WTC11 (cell line): ENCODE results near the gene IPO13. TPM values are rescaled to one million over a fixed set of nuclear protein-coding genes. Genes with fewer than 3 reads are reported as not detected.
A peak's percentile ranks its signal among the peaks of the same experiment; 100 is the strongest.

Experiments
- ATAC-seq: fragments of 200-7000 bp; cut with Tn5 transposase; 2 replicates; pipeline ENCODE4 v1.10.0; 2021; ENCODE audit warnings: mild to moderate bottlenecking, moderate library complexity
- Bru-seq: library from RNA; stranded (reverse); fragments of 400-500 nt; gene quantifications from one replicate; lab custom pipeline; 2021; lab: Mats Ljungman, UMichigan
- CTCF ChIA-PET: fragments of 300-600 bp; sonication (Branson Sonifier 250); formaldehyde crosslinking; loops from one replicate; lab custom pipeline; 2021; ENCODE audit warnings: antibody characterized with exemption; lab: Charles Lee
- POLR2A ChIA-PET: fragments of 350-600 bp; sonication (Branson Sonifier 250); formaldehyde crosslinking; loops from one replicate; lab custom pipeline; 2021; ENCODE audit warnings: antibody characterized with exemption; lab: Charles Lee
- DNase-seq: peaks from one replicate; pipeline ENCODE4 v3.0.0; 2021; ENCODE audit warnings: low spot score
- H3K27ac Mint-ChIP-seq: 2 replicates; pipeline ENCODE4 v1.8.0; 2021; ENCODE audit warnings: mixed read lengths
- H3K27me3 Mint-ChIP-seq: 2 replicates; pipeline ENCODE4 v1.8.0; 2021; ENCODE audit warnings: low read depth, mild to moderate bottlenecking, moderate library complexity, mixed read lengths
- H3K36me3 Mint-ChIP-seq: 2 replicates; pipeline ENCODE4 v1.8.0; 2021; ENCODE audit warnings: mixed read lengths
- H3K4me1 Mint-ChIP-seq: 2 replicates; pipeline ENCODE4 v1.8.0; 2022; ENCODE audit warnings: mixed read lengths
- H3K4me3 Mint-ChIP-seq: 2 replicates; pipeline ENCODE4 v1.8.0; 2021; ENCODE audit warnings: mild to moderate bottlenecking, moderate library complexity, mixed read lengths
- H3K9me3 Mint-ChIP-seq: 2 replicates; pipeline ENCODE4 v1.8.0; 2021; ENCODE audit warnings: mixed read lengths
- EMX1 ChIP-seq: fragments of 250-450 bp; sonication (Bioruptor Pico); IDR thresholded peaks from 2 replicates; pipeline ENCODE4 v1.8.0; 2021; ENCODE audit warnings: mild to moderate bottlenecking
- ETV6 ChIP-seq: sonication (generic); formaldehyde crosslinking; IDR thresholded peaks from 2 replicates; pipeline ENCODE4 v1.8.1; 2022; ENCODE audit warnings: mild to moderate bottlenecking, missing genetic modification reagents
- FOXK1 ChIP-seq: sonication (generic); formaldehyde crosslinking; IDR thresholded peaks from 2 replicates; pipeline ENCODE4 v1.8.0; 2022; ENCODE audit warnings: mild to moderate bottlenecking, moderate library complexity, missing genetic modification reagents
- HMGA2 ChIP-seq: fragments of 250-450 bp; sonication (Bioruptor Pico); IDR thresholded peaks from 2 replicates; pipeline ENCODE4 v1.4.0; 2021; ENCODE audit warnings: mild to moderate bottlenecking, moderate library complexity
- MYBL2 ChIP-seq: sonication (generic); formaldehyde crosslinking; IDR thresholded peaks from 2 replicates; pipeline ENCODE4 v1.8.1; 2023; ENCODE audit warnings: mild to moderate bottlenecking, moderate library complexity, missing genetic modification reagents
- NR3C1 ChIP-seq: sonication (generic); formaldehyde crosslinking; conservative IDR thresholded peaks from 2 replicates; pipeline ENCODE4 v1.8.1; 2023; ENCODE audit warnings: low read depth, mild to moderate bottlenecking, missing genetic modification reagents
- TEAD1 ChIP-seq: sonication (generic); formaldehyde crosslinking; IDR thresholded peaks from 2 replicates; pipeline ENCODE4 v1.8.0; 2022; ENCODE audit warnings: mild to moderate bottlenecking, missing genetic modification reagents
- ZBTB21 ChIP-seq: sonication (generic); formaldehyde crosslinking; IDR thresholded peaks from 2 replicates; pipeline ENCODE4 v1.8.1; 2023; ENCODE audit warnings: mild to moderate bottlenecking, missing genetic modification reagents, borderline replicate concordance
- ZNF121 ChIP-seq: sonication (generic); formaldehyde crosslinking; IDR thresholded peaks from 2 replicates; pipeline ENCODE4 v1.8.0; 2023; ENCODE audit warnings: missing genetic modification reagents
- ZNF396 ChIP-seq: fragments of 250-450 bp; sonication (Bioruptor Pico); IDR thresholded peaks from 2 replicates; pipeline ENCODE4 v1.8.0; 2021; ENCODE audit warnings: mild to moderate bottlenecking, moderate library complexity, borderline replicate concordance
- ZNF423 ChIP-seq: fragments of 250-450 bp; sonication (Bioruptor Pico); IDR thresholded peaks from 2 replicates; pipeline ENCODE4 v2.1.2; 2022; ENCODE audit warnings: mild to moderate bottlenecking, moderate library complexity
- long read RNA-seq, 3 experiments: library from RNA in 1 of 3; library from capped mRNA in 1 of 3; library from polyadenylated mRNA in 1 of 3; unstranded in 2 of 3; stranded (forward) in 1 of 3; transcript quantifications; one replicate each; pipeline ENCODE4 v2.0.0, GENCODE V29; 2021
- total RNA-seq: library from RNA; stranded (reverse); gene quantifications from 3 replicates; pipeline ENCODE4 v1.2.3, GENCODE V29; 2021
- TF ChIP-seq, protein P1 (sequence below): sonication (generic); formaldehyde crosslinking; IDR thresholded peaks from 2 replicates; pipeline ENCODE4 v1.8.1; 2022; ENCODE audit warnings: missing genetic modification reagents, borderline replicate concordance
- TF ChIP-seq, protein P2 (sequence below): fragments of 200-600 bp; IDR thresholded peaks from 2 replicates; pipeline ENCODE4 v1.8.0; 2022; ENCODE audit warnings: antibody characterized with exemption
- TF ChIP-seq, protein P3 (sequence below): fragments of 250-450 bp; sonication (Bioruptor Pico); IDR thresholded peaks from 2 replicates; pipeline ENCODE4 v1.8.0; 2021; ENCODE audit warnings: mild to moderate bottlenecking
- TF ChIP-seq, protein P4 (sequence below): sonication (generic); formaldehyde crosslinking; conservative IDR thresholded peaks from 2 replicates; pipeline ENCODE4 v1.8.1; 2022; ENCODE audit warnings: mild to moderate bottlenecking, missing genetic modification reagents
- TF ChIP-seq, protein P5 (sequence below): sonication (generic); formaldehyde crosslinking; IDR thresholded peaks from 2 replicates; pipeline ENCODE4 v1.8.1; 2022; ENCODE audit warnings: mild to moderate bottlenecking, moderate library complexity, missing genetic modification reagents
- TF ChIP-seq, protein P6 (sequence below): sonication (generic); formaldehyde crosslinking; IDR thresholded peaks from 2 replicates; pipeline ENCODE4 v1.8.0; 2023; ENCODE audit warnings: mild to moderate bottlenecking, missing genetic modification reagents
- TF ChIP-seq, protein P7 (sequence below): sonication (generic); formaldehyde crosslinking; IDR thresholded peaks from 2 replicates; pipeline ENCODE4 v1.8.1; 2023; ENCODE audit warnings: mild to moderate bottlenecking, moderate library complexity, missing genetic modification reagents

IPO13 gene, protein sequence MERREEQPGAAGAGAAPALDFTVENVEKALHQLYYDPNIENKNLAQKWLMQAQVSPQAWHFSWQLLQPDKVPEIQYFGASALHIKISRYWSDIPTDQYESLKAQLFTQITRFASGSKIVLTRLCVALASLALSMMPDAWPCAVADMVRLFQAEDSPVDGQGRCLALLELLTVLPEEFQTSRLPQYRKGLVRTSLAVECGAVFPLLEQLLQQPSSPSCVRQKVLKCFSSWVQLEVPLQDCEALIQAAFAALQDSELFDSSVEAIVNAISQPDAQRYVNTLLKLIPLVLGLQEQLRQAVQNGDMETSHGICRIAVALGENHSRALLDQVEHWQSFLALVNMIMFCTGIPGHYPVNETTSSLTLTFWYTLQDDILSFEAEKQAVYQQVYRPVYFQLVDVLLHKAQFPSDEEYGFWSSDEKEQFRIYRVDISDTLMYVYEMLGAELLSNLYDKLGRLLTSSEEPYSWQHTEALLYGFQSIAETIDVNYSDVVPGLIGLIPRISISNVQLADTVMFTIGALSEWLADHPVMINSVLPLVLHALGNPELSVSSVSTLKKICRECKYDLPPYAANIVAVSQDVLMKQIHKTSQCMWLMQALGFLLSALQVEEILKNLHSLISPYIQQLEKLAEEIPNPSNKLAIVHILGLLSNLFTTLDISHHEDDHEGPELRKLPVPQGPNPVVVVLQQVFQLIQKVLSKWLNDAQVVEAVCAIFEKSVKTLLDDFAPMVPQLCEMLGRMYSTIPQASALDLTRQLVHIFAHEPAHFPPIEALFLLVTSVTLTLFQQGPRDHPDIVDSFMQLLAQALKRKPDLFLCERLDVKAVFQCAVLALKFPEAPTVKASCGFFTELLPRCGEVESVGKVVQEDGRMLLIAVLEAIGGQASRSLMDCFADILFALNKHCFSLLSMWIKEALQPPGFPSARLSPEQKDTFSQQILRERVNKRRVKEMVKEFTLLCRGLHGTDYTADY
- 17.8 to 24.2 TPM (median 19.1 TPM) in 3 replicates for total RNA-seq
- percentile 57 among the genes with signal in this experiment for Bru-seq, nascent RNA
- long read RNA-seq, experiment 1, transcript IPO13-202 (20 exons, 3,894 nt), result major isoform, 51 of 83 reads
- long read RNA-seq, experiment 1, partial matches to known transcripts, result 13 of 83 reads
- long read RNA-seq, experiment 1, other reads (novel, unspliced or antisense), result 18 of 83 reads
- long read RNA-seq, experiment 2, transcript IPO13-202 (20 exons, 3,894 nt), result major isoform, 5 of 32 reads
- long read RNA-seq, experiment 2, partial matches to known transcripts, result 4 of 32 reads
- long read RNA-seq, experiment 2, other reads (novel, unspliced or antisense), result 22 of 32 reads
- long read RNA-seq, experiment 3, partial matches to known transcripts, result 0 of 1 reads
- long read RNA-seq, experiment 3, other reads (novel, unspliced or antisense), result 0 of 1 reads

DNA sequence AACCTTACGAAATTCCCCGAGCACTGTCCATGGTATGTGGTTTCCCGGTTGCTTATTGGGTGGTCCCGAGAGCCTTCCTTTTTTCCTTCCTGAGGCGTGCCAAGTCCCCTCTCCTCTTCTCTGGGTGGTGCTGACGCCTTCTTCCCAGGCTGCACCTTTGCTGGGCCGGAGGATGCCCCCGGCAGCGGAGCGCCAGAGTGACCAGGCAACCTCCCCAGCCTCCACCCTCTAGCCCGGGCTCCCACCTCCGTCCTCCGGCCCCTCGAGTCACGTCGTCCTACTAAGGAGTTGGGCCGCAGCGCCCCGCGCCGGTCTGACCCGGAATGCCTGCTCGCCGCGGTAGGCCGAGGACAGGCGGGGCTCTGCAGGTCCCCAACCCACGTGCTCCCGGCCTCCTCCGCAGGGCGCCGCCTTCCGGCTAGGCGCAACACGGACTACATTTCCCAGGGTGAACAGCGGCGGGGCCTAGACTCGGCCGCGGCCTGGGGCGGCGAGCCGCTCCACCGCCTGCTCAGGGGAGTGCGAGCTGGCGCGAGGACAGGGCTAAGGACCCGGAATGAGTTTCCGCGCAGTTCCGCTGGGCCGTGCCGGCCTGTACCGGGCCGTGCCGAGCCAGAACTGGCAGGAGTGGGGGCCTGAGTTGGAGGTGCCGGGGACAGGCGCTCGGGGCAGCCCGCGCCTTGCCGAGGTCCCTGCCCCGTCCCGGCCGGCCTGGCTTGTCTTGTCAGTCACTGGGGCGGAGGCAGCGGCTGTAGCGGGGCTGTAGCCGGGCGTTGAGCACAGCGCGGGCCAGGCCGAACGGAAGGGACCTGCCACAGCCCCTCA lies at the start of gene IPO13:
Gene IPO13, plus strand, starts transcription at position 715 of the 825 bp plus-strand sequence. CDS start 651 bp downstream, outside the sequence.
- ChIA-PET POLR2A (interaction anchor here (0.7 to 1.5 kb wide), 4 partner anchors 12 to 296 kb away, joined by 3 to 8 read pairs (median 4); partner anchors contain the start of genes ARTN and KDM4A), CTCF (interaction anchor here (0.6 to 9.9 kb wide), 13 partner anchors 12 to 240 kb away, joined by 3 to 172 read pairs (median 4); partner anchors contain the start of genes ARTN, ATP6V0B, DPH2 and ST3GAL3)
- Mint-ChIP-seq H3K27me3 (no peaks in the 10 kb centered on the region), H3K9me3 (no peaks in the 10 kb centered on the region), H3K27ac (peak within 1 kb of the TSS; percentile 93), H3K4me1 (peaks cover 37% of the 10 kb centered on the region), H3K36me3 (peaks cover 5% of the 10 kb centered on the region; the same call in 1 of the 2 replicates), H3K4me3 (peak within 1 kb of the TSS; percentile 83)
- ATAC-seq (peak; percentile 91), DNase-seq (peak; percentile 98)
- TF ChIP-seq, protein P1, sequence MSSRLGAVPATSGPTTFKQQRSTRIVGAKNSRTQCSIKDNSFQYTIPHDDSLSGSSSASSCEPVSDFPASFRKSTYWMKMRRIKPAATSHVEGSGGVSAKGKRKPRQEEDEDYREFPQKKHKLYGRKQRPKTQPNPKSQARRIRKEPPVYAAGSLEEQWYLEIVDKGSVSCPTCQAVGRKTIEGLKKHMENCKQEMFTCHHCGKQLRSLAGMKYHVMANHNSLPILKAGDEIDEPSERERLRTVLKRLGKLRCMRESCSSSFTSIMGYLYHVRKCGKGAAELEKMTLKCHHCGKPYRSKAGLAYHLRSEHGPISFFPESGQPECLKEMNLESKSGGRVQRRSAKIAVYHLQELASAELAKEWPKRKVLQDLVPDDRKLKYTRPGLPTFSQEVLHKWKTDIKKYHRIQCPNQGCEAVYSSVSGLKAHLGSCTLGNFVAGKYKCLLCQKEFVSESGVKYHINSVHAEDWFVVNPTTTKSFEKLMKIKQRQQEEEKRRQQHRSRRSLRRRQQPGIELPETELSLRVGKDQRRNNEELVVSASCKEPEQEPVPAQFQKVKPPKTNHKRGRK (CRISPR knock-in tag), result no peak
- TF ChIP-seq FOXK1 (CRISPR knock-in tag) (peak; percentile 70), ETV6 (peak; percentile 95), ZNF121 (peak; percentile 59; the same call in 1 of the 2 replicates), ZBTB21 (0 out of 2 replicates have a peak, but pooled peaks have one; percentile 31), EMX1 (CRISPR knock-in tag) (no peak), TEAD1 (CRISPR knock-in tag) (peak; percentile 89), MYBL2 (peak; percentile 71; the same call in 1 of the 2 replicates), NR3C1 (CRISPR knock-in tag) (no peak), ZNF396 (CRISPR knock-in tag) (no peak), ZNF423 (CRISPR knock-in tag) (no peak), HMGA2 (CRISPR knock-in tag) (no peak)
- TF ChIP-seq, protein P2, sequence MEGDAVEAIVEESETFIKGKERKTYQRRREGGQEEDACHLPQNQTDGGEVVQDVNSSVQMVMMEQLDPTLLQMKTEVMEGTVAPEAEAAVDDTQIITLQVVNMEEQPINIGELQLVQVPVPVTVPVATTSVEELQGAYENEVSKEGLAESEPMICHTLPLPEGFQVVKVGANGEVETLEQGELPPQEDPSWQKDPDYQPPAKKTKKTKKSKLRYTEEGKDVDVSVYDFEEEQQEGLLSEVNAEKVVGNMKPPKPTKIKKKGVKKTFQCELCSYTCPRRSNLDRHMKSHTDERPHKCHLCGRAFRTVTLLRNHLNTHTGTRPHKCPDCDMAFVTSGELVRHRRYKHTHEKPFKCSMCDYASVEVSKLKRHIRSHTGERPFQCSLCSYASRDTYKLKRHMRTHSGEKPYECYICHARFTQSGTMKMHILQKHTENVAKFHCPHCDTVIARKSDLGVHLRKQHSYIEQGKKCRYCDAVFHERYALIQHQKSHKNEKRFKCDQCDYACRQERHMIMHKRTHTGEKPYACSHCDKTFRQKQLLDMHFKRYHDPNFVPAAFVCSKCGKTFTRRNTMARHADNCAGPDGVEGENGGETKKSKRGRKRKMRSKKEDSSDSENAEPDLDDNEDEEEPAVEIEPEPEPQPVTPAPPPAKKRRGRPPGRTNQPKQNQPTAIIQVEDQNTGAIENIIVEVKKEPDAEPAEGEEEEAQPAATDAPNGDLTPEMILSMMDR, result peak; percentile 66
- TF ChIP-seq, protein P3, sequence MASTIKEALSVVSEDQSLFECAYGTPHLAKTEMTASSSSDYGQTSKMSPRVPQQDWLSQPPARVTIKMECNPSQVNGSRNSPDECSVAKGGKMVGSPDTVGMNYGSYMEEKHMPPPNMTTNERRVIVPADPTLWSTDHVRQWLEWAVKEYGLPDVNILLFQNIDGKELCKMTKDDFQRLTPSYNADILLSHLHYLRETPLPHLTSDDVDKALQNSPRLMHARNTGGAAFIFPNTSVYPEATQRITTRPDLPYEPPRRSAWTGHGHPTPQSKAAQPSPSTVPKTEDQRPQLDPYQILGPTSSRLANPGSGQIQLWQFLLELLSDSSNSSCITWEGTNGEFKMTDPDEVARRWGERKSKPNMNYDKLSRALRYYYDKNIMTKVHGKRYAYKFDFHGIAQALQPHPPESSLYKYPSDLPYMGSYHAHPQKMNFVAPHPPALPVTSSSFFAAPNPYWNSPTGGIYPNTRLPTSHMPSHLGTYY (CRISPR knock-in tag), result 0 out of 2 replicates have a peak, but pooled peaks have one; percentile 73
- TF ChIP-seq, protein P4, sequence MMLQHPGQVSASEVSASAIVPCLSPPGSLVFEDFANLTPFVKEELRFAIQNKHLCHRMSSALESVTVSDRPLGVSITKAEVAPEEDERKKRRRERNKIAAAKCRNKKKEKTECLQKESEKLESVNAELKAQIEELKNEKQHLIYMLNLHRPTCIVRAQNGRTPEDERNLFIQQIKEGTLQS (CRISPR knock-in tag), result no peak
- TF ChIP-seq, protein P5, sequence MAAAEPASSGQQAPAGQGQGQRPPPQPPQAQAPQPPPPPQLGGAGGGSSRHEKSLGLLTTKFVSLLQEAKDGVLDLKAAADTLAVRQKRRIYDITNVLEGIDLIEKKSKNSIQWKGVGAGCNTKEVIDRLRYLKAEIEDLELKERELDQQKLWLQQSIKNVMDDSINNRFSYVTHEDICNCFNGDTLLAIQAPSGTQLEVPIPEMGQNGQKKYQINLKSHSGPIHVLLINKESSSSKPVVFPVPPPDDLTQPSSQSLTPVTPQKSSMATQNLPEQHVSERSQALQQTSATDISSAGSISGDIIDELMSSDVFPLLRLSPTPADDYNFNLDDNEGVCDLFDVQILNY (CRISPR knock-in tag), result peak; percentile 68
- TF ChIP-seq, protein P6, sequence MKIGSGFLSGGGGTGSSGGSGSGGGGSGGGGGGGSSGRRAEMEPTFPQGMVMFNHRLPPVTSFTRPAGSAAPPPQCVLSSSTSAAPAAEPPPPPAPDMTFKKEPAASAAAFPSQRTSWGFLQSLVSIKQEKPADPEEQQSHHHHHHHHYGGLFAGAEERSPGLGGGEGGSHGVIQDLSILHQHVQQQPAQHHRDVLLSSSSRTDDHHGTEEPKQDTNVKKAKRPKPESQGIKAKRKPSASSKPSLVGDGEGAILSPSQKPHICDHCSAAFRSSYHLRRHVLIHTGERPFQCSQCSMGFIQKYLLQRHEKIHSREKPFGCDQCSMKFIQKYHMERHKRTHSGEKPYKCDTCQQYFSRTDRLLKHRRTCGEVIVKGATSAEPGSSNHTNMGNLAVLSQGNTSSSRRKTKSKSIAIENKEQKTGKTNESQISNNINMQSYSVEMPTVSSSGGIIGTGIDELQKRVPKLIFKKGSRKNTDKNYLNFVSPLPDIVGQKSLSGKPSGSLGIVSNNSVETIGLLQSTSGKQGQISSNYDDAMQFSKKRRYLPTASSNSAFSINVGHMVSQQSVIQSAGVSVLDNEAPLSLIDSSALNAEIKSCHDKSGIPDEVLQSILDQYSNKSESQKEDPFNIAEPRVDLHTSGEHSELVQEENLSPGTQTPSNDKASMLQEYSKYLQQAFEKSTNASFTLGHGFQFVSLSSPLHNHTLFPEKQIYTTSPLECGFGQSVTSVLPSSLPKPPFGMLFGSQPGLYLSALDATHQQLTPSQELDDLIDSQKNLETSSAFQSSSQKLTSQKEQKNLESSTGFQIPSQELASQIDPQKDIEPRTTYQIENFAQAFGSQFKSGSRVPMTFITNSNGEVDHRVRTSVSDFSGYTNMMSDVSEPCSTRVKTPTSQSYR (CRISPR knock-in tag), result no peak
- TF ChIP-seq, protein P7, sequence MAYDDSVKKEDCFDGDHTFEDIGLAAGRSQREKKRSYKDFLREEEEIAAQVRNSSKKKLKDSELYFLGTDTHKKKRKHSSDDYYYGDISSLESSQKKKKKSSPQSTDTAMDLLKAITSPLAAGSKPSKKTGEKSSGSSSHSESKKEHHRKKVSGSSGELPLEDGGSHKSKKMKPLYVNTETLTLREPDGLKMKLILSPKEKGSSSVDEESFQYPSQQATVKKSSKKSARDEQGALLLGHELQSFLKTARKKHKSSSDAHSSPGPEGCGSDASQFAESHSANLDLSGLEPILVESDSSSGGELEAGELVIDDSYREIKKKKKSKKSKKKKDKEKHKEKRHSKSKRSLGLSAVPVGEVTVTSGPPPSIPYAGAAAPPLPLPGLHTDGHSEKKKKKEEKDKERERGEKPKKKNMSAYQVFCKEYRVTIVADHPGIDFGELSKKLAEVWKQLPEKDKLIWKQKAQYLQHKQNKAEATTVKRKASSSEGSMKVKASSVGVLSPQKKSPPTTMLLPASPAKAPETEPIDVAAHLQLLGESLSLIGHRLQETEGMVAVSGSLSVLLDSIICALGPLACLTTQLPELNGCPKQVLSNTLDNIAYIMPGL (CRISPR knock-in tag), result peak; percentile 97
